Measurements from ENCODE around the gene KMT2D.

- TF ChIP-seq CTCF (IDR thresholded peaks at IDR 0.05; ENCODE audit: borderline replicate concordance, extremely low read depth, low read length, poor library complexity, severe bottlenecking): no peak
- TF ChIP-seq EZH2 (IDR thresholded peaks at IDR 0.05; ENCODE audit: borderline replicate concordance, low read depth, low read length, severe bottlenecking): no peak
Observed at GRCh38 chr12:49022558-49023178, 37.9 kb downstream of the KMT2D start.

Data from DND-41 (cell line).